K562 (cell line): ENCODE measurements around the gene NF1. TPM values are rescaled to one million over a fixed set of nuclear protein-coding genes. Genes with fewer than 3 reads are reported as not detected.
A peak's percentile ranks its signal among the peaks of the same experiment; 100 is the strongest.

ENCODE experiments used
- ADNP ChIP-seq: fragments of 200-800 bp; sonication (Bioruptor generic); IDR thresholded peaks from 2 replicates; pipeline ENCODE4 v1.6.1; 2016; ENCODE audit warnings: missing genetic modification characterization, missing compliant biosample characterization
- FOXK1 ChIP-seq: sonication (generic); formaldehyde crosslinking; IDR thresholded peaks from 2 replicates; pipeline ENCODE4 v1.8.0; 2022; ENCODE audit warnings: missing genetic modification reagents, mild to moderate bottlenecking, borderline replicate concordance
- HDAC6 ChIP-seq: IDR thresholded peaks from 2 replicates; pipeline ENCODE4 v1.6.1; 2012; ENCODE audit warnings: low read depth, mild to moderate bottlenecking, control low read depth, inconsistent platforms, low read length, moderate library complexity
- MAZ ChIP-seq, 2 experiments: fragments of 450-650 bp in 1 of 2; sonication (generic) in 1 of 2; formaldehyde crosslinking; IDR thresholded peaks in 1 of 2; conservative IDR thresholded peaks in 1 of 2; 2 replicates each; pipeline versions ENCODE4 v1.4.0 to v1.5.0; 2020; ENCODE audit warnings: mild to moderate bottlenecking in 1 of 2, missing genetic modification reagents in 1 of 2
- MYBL2 ChIP-seq, 2 experiments: fragments of 450-650 bp in 1 of 2; sonication (generic) in 1 of 2; formaldehyde crosslinking in 1 of 2; IDR thresholded peaks; 2 replicates each; pipeline versions ENCODE4 v1.6.1 to v1.8.1; 2017 to 2022; ENCODE audit warnings: borderline replicate concordance in 1 of 2, inconsistent platforms in 1 of 2, low read depth in 1 of 2, mild to moderate bottlenecking in 1 of 2, missing genetic modification reagents in 1 of 2, moderate library complexity in 1 of 2
- NEUROD1 ChIP-seq: fragments of 150-350 bp; IDR thresholded peaks from 2 replicates; pipeline ENCODE4 v1.6.1; 2014; ENCODE audit warnings: borderline replicate concordance, low read length, low read depth; ENCODE audit not compliant: partially characterized antibody
- RAD51 ChIP-seq: fragments of 450-650 bp; IDR thresholded peaks from 2 replicates; pipeline ENCODE4 v1.7.1; 2016; ENCODE audit warnings: low read depth, mild to moderate bottlenecking, borderline replicate concordance
- RFX7 ChIP-seq: fragments of 250-450 bp; sonication (Bioruptor Pico); IDR thresholded peaks from 2 replicates; pipeline ENCODE4 v1.5.1; 2021; ENCODE audit warnings: mild to moderate bottlenecking
- SETDB1 ChIP-seq: IDR thresholded peaks from one replicate; pipeline ENCODE4 v1.6.1; 2012; ENCODE audit warnings: low read length, control low read depth, inconsistent platforms
- SMARCC2 ChIP-seq: fragments of 450-650 bp; IDR thresholded peaks from 2 replicates; pipeline ENCODE4 v1.6.1; 2017; ENCODE audit warnings: antibody characterized with exemption, moderate library complexity, mild to moderate bottlenecking, low read depth
- SNIP1 ChIP-seq: fragments of 450-650 bp; IDR thresholded peaks from 2 replicates; pipeline ENCODE4 v1.7.1; 2017; ENCODE audit warnings: low read depth, mild to moderate bottlenecking
- SRSF9 ChIP-seq: fragments of 200-400 bp; formaldehyde crosslinking; IDR thresholded peaks from 2 replicates; pipeline ENCODE4 v1.6.1; 2017; ENCODE audit warnings: low read depth, low read length, borderline replicate concordance
- TCFL5 ChIP-seq: fragments of 250-450 bp; sonication (Bioruptor Pico); conservative IDR thresholded peaks from 2 replicates; pipeline ENCODE4 v1.6.1; 2021; ENCODE audit warnings: mild to moderate bottlenecking, moderate library complexity, matching md5 sums
- THAP12 ChIP-seq: fragments of 250-450 bp; sonication (Bioruptor Pico); IDR thresholded peaks from 2 replicates; pipeline ENCODE4 v1.9.0; 2021; ENCODE audit warnings: mild to moderate bottlenecking, inconsistent platforms
- USF1 ChIP-seq: sonication (generic); formaldehyde crosslinking; IDR thresholded peaks from 2 replicates; pipeline ENCODE4 v1.9.0; 2022; ENCODE audit warnings: mild to moderate bottlenecking, missing genetic modification reagents
- ZBED1 ChIP-seq: IDR thresholded peaks from 2 replicates; pipeline ENCODE4 v1.6.1; 2014
- ZNF143 ChIP-seq: sonication (generic); formaldehyde crosslinking; IDR thresholded peaks from 2 replicates; pipeline ENCODE4 v1.9.0; 2022; ENCODE audit warnings: mild to moderate bottlenecking, missing genetic modification reagents
- ZNF280A ChIP-seq: fragments of 450-650 bp; IDR thresholded peaks from 2 replicates; pipeline ENCODE4 v1.6.1; 2018; ENCODE audit warnings: mild to moderate bottlenecking, low read depth; ENCODE audit not compliant: partially characterized antibody
- polyA plus RNA-seq, 8 experiments: library from polyadenylated mRNA; depleted of rRNA in 4 of 8; stranded (reverse) in 5 of 8; unstranded in 3 of 8; fragments of >200 nt; fragmentation: Nextera tagmentation in 2 of 8; fragmentation: Illumina TruSeq in 1 of 8; extraction: Ambion mirVana in 2 of 8; extraction: Trizol in 1 of 8; gene quantifications; 2 replicates each; pipeline versions ENCODE4 v1.2.1 to v1.2.3, GENCODE V29; 2011 to 2014; ENCODE audit warnings: inconsistent platforms in 1 of 8, missing spikeins in 1 of 8
- total RNA-seq, 7 experiments: library from RNA; depleted of rRNA in 6 of 7; stranded (reverse); fragments of >200 nt in 6 of 7; fragmentation: Illumina TruSeq in 2 of 7; extraction: Trizol in 2 of 7; gene quantifications; 2 replicates each; pipeline versions ENCODE4 v1.2.1 to v1.2.3, GENCODE V29; 2011 to 2021; ENCODE audit warnings: low replicate concordance in 1 of 7
- TF ChIP-seq, protein P1 (sequence below): IDR thresholded peaks from 2 replicates; pipeline ENCODE4 v1.6.1; 2011; ENCODE audit warnings: borderline replicate concordance, low read depth, mild to moderate bottlenecking, moderate library complexity, low read length; ENCODE audit not compliant: insufficient read depth, poor library complexity, severe bottlenecking
- TF ChIP-seq, protein P2 (sequence below): sonication (generic); formaldehyde crosslinking; IDR thresholded peaks from 2 replicates; pipeline ENCODE4 v1.5.0; 2020; ENCODE audit warnings: missing genetic modification reagents

The NF1 gene
- total and polyA plus RNA-seq, 9 of the 15 experiments (the other 6 are each of a cell fraction or from before 2014, with no cell fraction given): 3.4 to 41.9 (median 24.3) TPM

GRCh38 chr17:31052187-31052889 lies 42.4 kb upstream of the NF1 start (continued):
- TF ChIP-seq MYBL2 (IDR thresholded peaks at IDR 0.05; ENCODE audit: low read depth) (no peak), MYBL2 (CRISPR knock-in tag; IDR thresholded peaks at IDR 0.05; ENCODE audit: borderline replicate concordance) (no peak), NEUROD1 (no peak), ZNF280A (no peak), USF1 (CRISPR knock-in tag) (peak; percentile 70), THAP12 (CRISPR knock-in tag) (no peak), ZBED1 (no peak), SETDB1 (no peak), HDAC6 (no peak), SRSF9 (no peak), ADNP (no peak), RAD51 (peak; percentile 60), SNIP1 (no peak), TCFL5 (CRISPR knock-in tag) (no peak), MAZ (CRISPR knock-in tag; conservative IDR thresholded peaks at IDR 0.05 in 1 of 2, IDR thresholded peaks at IDR 0.05 in 1 of 2) (no peak), RFX7 (no peak), ZNF143 (no peak), SMARCC2 (peak; percentile 75; the same call in 1 of the 2 replicates), FOXK1 (CRISPR knock-in tag) (no peak)
- TF ChIP-seq, protein P1, sequence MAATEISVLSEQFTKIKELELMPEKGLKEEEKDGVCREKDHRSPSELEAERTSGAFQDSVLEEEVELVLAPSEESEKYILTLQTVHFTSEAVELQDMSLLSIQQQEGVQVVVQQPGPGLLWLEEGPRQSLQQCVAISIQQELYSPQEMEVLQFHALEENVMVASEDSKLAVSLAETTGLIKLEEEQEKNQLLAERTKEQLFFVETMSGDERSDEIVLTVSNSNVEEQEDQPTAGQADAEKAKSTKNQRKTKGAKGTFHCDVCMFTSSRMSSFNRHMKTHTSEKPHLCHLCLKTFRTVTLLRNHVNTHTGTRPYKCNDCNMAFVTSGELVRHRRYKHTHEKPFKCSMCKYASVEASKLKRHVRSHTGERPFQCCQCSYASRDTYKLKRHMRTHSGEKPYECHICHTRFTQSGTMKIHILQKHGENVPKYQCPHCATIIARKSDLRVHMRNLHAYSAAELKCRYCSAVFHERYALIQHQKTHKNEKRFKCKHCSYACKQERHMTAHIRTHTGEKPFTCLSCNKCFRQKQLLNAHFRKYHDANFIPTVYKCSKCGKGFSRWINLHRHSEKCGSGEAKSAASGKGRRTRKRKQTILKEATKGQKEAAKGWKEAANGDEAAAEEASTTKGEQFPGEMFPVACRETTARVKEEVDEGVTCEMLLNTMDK: no peak
- TF ChIP-seq, protein P2, sequence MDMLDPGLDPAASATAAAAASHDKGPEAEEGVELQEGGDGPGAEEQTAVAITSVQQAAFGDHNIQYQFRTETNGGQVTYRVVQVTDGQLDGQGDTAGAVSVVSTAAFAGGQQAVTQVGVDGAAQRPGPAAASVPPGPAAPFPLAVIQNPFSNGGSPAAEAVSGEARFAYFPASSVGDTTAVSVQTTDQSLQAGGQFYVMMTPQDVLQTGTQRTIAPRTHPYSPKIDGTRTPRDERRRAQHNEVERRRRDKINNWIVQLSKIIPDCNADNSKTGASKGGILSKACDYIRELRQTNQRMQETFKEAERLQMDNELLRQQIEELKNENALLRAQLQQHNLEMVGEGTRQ (CRISPR knock-in tag): peak; percentile 78
